OCI-LY7 (cell line): ENCODE measurements around the gene ADGRG6. TPM values are rescaled to one million over a fixed set of nuclear protein-coding genes. Genes with fewer than 3 reads are reported as not detected.

Experiments
- BruUV-seq: library from RNA; stranded (reverse); fragments of 400-500 nt; replicated peaks from 2 replicates; lab custom pipeline; 2021; lab: Mats Ljungman, UMichigan
- CTCF ChIA-PET: fragments of 300-600 bp; sonication (Branson Sonifier 250); formaldehyde crosslinking; loops from one replicate; lab custom pipeline; 2022; ENCODE audit warnings: antibody characterized with exemption; ENCODE audit not compliant: unreplicated experiment; lab: Charles Lee
- POLR2A ChIA-PET: fragments of 300-600 bp; sonication (Branson Sonifier 250); formaldehyde crosslinking; loops from one replicate; lab custom pipeline; 2022; ENCODE audit warnings: antibody characterized with exemption; lab: Charles Lee
- DNase-seq: peaks from one replicate; pipeline ENCODE4 v3.0.0-alpha.2; 2015; ENCODE audit warnings: low spot score
- H2AFZ ChIP-seq: fragments of 200-600 bp; sonication (generic), shearing (Covaris generic); 2 replicates; pipeline ENCODE4 v1.6.1; 2014; ENCODE audit warnings: mild to moderate bottlenecking, antibody characterized with exemption, low read length, moderate library complexity
- H3K27ac ChIP-seq: fragments of 200-600 bp; sonication (generic); 2 replicates; pipeline ENCODE4 v1.5.1; 2014; ENCODE audit warnings: mixed run types, low read depth, mild to moderate bottlenecking, moderate library complexity, low read length, inconsistent platforms; ENCODE audit not compliant: poor library complexity, severe bottlenecking
- H3K36me3 ChIP-seq: fragments of 200-600 bp; sonication (generic); 2 replicates; pipeline ENCODE4 v1.6.1; 2014; ENCODE audit warnings: mild to moderate bottlenecking, antibody characterized with exemption, low read length, moderate library complexity, mixed read lengths; ENCODE audit not compliant: insufficient read depth
- H3K4me1 ChIP-seq: fragments of 200-600 bp; sonication (generic); 2 replicates; pipeline ENCODE4 v1.5.1; 2014; ENCODE audit warnings: mild to moderate bottlenecking, low read length; ENCODE audit not compliant: insufficient read depth, poor library complexity, severe bottlenecking
- H3K4me2 ChIP-seq: fragments of 200-600 bp; sonication (generic); 2 replicates; pipeline ENCODE4 v1.6.1; 2014; ENCODE audit warnings: mild to moderate bottlenecking, low read length
- H3K4me3 ChIP-seq: fragments of 200-600 bp; sonication (generic); 2 replicates; pipeline ENCODE4 v1.5.1; 2014; ENCODE audit warnings: mild to moderate bottlenecking, low read depth, low read length; ENCODE audit not compliant: poor library complexity, severe bottlenecking
- H3K79me2 ChIP-seq: fragments of 200-600 bp; sonication (generic); 2 replicates; pipeline ENCODE4 v1.6.1; 2016; ENCODE audit warnings: low read depth, mild to moderate bottlenecking, low read length, moderate library complexity, mixed read lengths; ENCODE audit not compliant: insufficient read depth
- H3K9me2 ChIP-seq: fragments of 200-600 bp; sonication (generic); 2 replicates; pipeline ENCODE4 v1.6.1; 2016; ENCODE audit warnings: mild to moderate bottlenecking, low read length, mixed read lengths; ENCODE audit not compliant: insufficient read depth
- H3K9me3 ChIP-seq: fragments of 200-600 bp; sonication (generic); 2 replicates; pipeline ENCODE4 v1.6.1; 2014; ENCODE audit warnings: mild to moderate bottlenecking, mixed run types, low read length, mixed read lengths
- H4K20me1 ChIP-seq: fragments of 200-600 bp; sonication (generic); 2 replicates; pipeline ENCODE4 v1.6.1; 2014; ENCODE audit warnings: mild to moderate bottlenecking, antibody characterized with exemption, low read length, moderate library complexity, mixed read lengths; ENCODE audit not compliant: insufficient read depth
- EZH2phosphoT487 ChIP-seq: fragments of 200-600 bp; sonication (generic); IDR thresholded peaks from 2 replicates; pipeline ENCODE4 v1.6.1; 2018; ENCODE audit warnings: low read depth, borderline replicate concordance, mild to moderate bottlenecking, mixed run types, antibody characterized with exemption, low read length, moderate library complexity, mixed read lengths
- intact Hi-C: fragments of 100-400 bp; cut with micrococcal nuclease; formaldehyde crosslinking; loops from one replicate; pipeline ENCODE4 v1.10.0; 2022; ENCODE audit not compliant: unreplicated experiment
- total RNA-seq, 2 experiments: library from RNA; depleted of rRNA in 1 of 2; stranded (reverse); fragments of >200 nt in 1 of 2; shearing (Covaris generic) in 1 of 2; gene quantifications; 2 replicates each; pipeline ENCODE4 v1.2.3, GENCODE V29; 2014 to 2022
- TF ChIP-seq, protein P1 (sequence below): fragments of 200-600 bp; sonication (generic); conservative IDR thresholded peaks from 2 replicates; pipeline ENCODE4 v1.5.1; 2014; ENCODE audit warnings: mild to moderate bottlenecking, antibody characterized with exemption, low read length, moderate library complexity, mixed read lengths

Gene ADGRG6
- total RNA-seq, 2 experiments from 2014 or later = not detected

DNA sequence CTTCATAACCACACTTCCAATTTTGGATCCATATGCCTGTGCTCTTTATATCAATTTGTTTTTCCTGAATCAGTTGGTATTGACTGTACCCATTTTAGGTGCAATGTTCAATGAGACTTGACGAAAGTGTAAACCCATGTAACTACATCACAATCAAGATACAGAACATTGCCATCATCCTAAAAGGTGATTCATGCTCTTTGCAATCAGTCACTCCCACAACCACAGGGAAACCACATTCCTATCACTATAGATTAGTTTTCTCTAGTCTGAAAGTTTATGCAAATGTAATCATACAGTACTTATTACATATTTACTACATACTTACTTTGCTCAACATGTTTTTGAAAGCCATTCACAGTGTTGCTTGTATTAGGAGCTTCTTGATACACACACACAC lies 167.4 kb downstream of the ADGRG6 start:
- ChIA-PET CTCF (no interaction called here), POLR2A (no interaction called here)
- Histone ChIP-seq H3K36me3 (no peaks in the 10 kb centered on the region), H3K79me2 (no peaks in the 10 kb centered on the region), H3K9me2 (no peaks in the 10 kb centered on the region), H3K4me1 (no peaks in the 10 kb centered on the region), H4K20me1 (no peaks in the 10 kb centered on the region), H3K27ac (no peak overlapping the region), H3K9me3 (no peaks in the 10 kb centered on the region), H2AFZ (no peak overlapping the region), H3K4me2 (no peak overlapping the region), H3K4me3 (no peak overlapping the region)
- BruUV-seq = no TSS peak
- DNase-seq = no peak
- TF ChIP-seq EZH2phosphoT487 = no peak
- TF ChIP-seq, protein P1, sequence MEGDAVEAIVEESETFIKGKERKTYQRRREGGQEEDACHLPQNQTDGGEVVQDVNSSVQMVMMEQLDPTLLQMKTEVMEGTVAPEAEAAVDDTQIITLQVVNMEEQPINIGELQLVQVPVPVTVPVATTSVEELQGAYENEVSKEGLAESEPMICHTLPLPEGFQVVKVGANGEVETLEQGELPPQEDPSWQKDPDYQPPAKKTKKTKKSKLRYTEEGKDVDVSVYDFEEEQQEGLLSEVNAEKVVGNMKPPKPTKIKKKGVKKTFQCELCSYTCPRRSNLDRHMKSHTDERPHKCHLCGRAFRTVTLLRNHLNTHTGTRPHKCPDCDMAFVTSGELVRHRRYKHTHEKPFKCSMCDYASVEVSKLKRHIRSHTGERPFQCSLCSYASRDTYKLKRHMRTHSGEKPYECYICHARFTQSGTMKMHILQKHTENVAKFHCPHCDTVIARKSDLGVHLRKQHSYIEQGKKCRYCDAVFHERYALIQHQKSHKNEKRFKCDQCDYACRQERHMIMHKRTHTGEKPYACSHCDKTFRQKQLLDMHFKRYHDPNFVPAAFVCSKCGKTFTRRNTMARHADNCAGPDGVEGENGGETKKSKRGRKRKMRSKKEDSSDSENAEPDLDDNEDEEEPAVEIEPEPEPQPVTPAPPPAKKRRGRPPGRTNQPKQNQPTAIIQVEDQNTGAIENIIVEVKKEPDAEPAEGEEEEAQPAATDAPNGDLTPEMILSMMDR = no peak
- intact Hi-C loops = no loop called here

DNA sequence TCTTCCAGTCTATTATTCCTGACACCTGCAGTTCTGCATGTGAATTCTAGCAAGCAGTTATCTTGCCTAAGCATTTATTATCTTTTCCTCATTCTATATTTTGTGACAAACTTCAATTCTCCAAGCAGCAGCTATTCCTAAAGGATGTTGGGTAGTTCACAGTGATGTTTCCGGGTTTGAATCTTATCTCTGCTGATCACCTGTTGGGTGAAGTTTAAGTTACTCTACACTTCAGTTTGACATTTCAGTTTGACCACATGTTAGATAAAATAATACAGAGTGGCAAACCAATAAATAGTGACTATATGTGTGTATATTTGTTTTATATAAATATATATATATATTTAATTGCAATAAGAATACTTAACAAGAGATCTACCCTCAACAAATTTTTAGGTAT lies 168.6 kb downstream of the ADGRG6 start:
- ChIA-PET POLR2A (no interaction called here), CTCF (no interaction called here)
- intact Hi-C loops = loop anchor here (5.0 to 10.0 kb wide), 2 partner anchors 323 to 1034 kb away; partner anchors contain the start of genes NMBR and VTA1
- no peak for TF ChIP-seq EZH2phosphoT487
- TF ChIP-seq, protein P1 = no peak
- H3K9me2 ChIP-seq = no peaks in the 10 kb centered on the region
- H4K20me1 ChIP-seq = no peaks in the 10 kb centered on the region
- BruUV-seq = no TSS peak
- H3K4me3 ChIP-seq = no peak overlapping the region
- DNase-seq = no peak
- no peaks in the 10 kb centered on the region for H3K36me3 ChIP-seq
- no peak overlapping the region for H3K27ac ChIP-seq
- H2AFZ ChIP-seq = no peak overlapping the region
- no peaks in the 10 kb centered on the region for H3K4me1 ChIP-seq
- no peaks in the 10 kb centered on the region for H3K79me2 ChIP-seq
- no peak overlapping the region for H3K4me2 ChIP-seq
- H3K9me3 ChIP-seq = no peaks in the 10 kb centered on the region

DNA sequence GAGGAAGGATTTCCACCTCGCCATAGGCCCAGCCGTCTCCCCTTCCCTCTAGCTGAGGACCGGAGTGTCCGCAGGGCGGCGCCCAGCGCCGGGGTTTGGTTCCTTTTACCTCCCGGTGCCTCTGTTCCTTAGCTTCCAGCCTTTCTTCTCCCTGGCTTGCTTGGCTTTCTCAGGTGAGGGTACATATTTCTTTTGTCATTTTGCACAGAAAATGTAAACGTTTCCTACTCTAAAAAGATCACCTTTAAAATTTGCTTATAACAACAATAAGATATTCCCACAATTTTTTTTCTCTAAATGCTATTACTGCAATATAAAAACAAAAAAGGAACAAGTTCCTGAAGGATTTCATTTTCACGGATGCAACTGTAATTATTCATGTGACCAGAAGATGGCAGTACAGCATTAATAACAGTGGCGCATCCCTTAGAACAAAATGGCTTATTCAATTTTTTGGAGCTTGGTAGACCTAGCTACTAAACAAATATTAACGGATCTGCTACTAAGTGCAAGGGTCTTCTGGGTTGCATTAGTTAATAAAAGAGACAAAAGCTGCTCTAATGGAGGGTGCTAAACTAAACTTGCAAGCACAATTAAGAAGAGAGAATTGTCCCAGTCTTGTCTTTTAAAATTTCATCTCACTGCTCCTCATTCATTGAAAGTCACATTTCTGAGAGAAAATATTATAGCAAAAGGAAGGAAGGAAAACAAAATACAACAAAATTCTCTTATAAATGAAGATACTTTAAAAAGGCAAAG lies 172.9 kb downstream of the ADGRG6 start:
- H3K27ac ChIP-seq = no peak overlapping the region
- no peaks in the 10 kb centered on the region for H4K20me1 ChIP-seq
- intact Hi-C loops = loop anchor here (5.0 to 10.0 kb wide), 3 partner anchors 218 to 1030 kb away; partner anchors contain the start of genes NMBR and VTA1
- ChIA-PET CTCF (no interaction called here), POLR2A (interaction anchor here (0.7 to 1.0 kb wide), 2 partner anchors 8 to 20 kb away, joined by 3 read pairs; no protein-coding TSS in a partner anchor)
- no peaks in the 10 kb centered on the region for H3K9me3 ChIP-seq
- no peaks in the 10 kb centered on the region for H3K4me1 ChIP-seq
- TF ChIP-seq, protein P1 = peak; percentile 96
- no peak for TF ChIP-seq EZH2phosphoT487
- H3K4me3 ChIP-seq = no peak overlapping the region
- peak; percentile 47 for DNase-seq
- H3K79me2 ChIP-seq = no peaks in the 10 kb centered on the region
- no peak overlapping the region for H2AFZ ChIP-seq
- no peak overlapping the region for H3K4me2 ChIP-seq
- no peaks in the 10 kb centered on the region for H3K36me3 ChIP-seq
- BruUV-seq = no TSS peak
- H3K9me2 ChIP-seq = no peaks in the 10 kb centered on the region
